ENCODE results near the gene SLC25A42. TPM values are rescaled to one million over a fixed set of nuclear protein-coding genes. Genes with fewer than 3 reads are reported as not detected.

The SLC25A42 gene
- total RNA-seq, 1 donor from 2014 or later = 14.2 TPM

- peaks cover 9% of the 10 kb centered on the region for H3K27me3 Mint-ChIP-seq (ENCODE audit: unreplicated experiment)
- no peak for DNase-seq
- H3K9me3 Mint-ChIP-seq (ENCODE audit: unreplicated experiment) = no peaks in the 10 kb centered on the region
- no peak overlapping the region for H3K27ac Mint-ChIP-seq (ENCODE audit: unreplicated experiment)
- H3K4me1 Mint-ChIP-seq (ENCODE audit: low read depth, unreplicated experiment) = peaks cover 6% of the 10 kb centered on the region
- no peak for TF ChIP-seq CTCF (IDR thresholded peaks at IDR 0.05; ENCODE audit: partially characterized antibody, unreplicated experiment)
- no peaks in the 10 kb centered on the region for H3K36me3 Mint-ChIP-seq (ENCODE audit: unreplicated experiment)
- no peak overlapping the region for H3K4me3 Mint-ChIP-seq (ENCODE audit: unreplicated experiment)
Observed at GRCh38 chr19:19083413-19084178, 19.8 kb downstream of the SLC25A42 start.

- DNase-seq = no peak
- H3K36me3 Mint-ChIP-seq (ENCODE audit: unreplicated experiment) = no peaks in the 10 kb centered on the region
- peaks cover 4% of the 10 kb centered on the region for H3K27me3 Mint-ChIP-seq (ENCODE audit: unreplicated experiment)
- no peak overlapping the region for H3K4me3 Mint-ChIP-seq (ENCODE audit: unreplicated experiment)
- H3K9me3 Mint-ChIP-seq (ENCODE audit: unreplicated experiment) = peaks cover 2% of the 10 kb centered on the region
- peaks cover 1% of the 10 kb centered on the region for H3K4me1 Mint-ChIP-seq (ENCODE audit: low read depth, unreplicated experiment)
- H3K27ac Mint-ChIP-seq (ENCODE audit: unreplicated experiment) = no peak overlapping the region
- TF ChIP-seq CTCF (IDR thresholded peaks at IDR 0.05; ENCODE audit: partially characterized antibody, unreplicated experiment) = no peak
Observed at GRCh38 chr19:19087676-19088075, 23.9 kb downstream of the SLC25A42 start.

GRCh38 chr19:19094513-19094912, 30.7 kb downstream of the SLC25A42 start:
- no peak for DNase-seq
- no peak for TF ChIP-seq CTCF (IDR thresholded peaks at IDR 0.05; ENCODE audit: partially characterized antibody, unreplicated experiment)
- Mint-ChIP-seq H3K4me1 (ENCODE audit: low read depth, unreplicated experiment) (no peaks in the 10 kb centered on the region), H3K27ac (ENCODE audit: unreplicated experiment) (no peak overlapping the region), H3K9me3 (ENCODE audit: unreplicated experiment) (peaks cover 2% of the 10 kb centered on the region), H3K4me3 (ENCODE audit: unreplicated experiment) (no peak overlapping the region), H3K36me3 (ENCODE audit: unreplicated experiment) (no peaks in the 10 kb centered on the region), H3K27me3 (ENCODE audit: unreplicated experiment) (peaks cover 5% of the 10 kb centered on the region)

GRCh38 chr19:19095691-19096090, 31.9 kb downstream of the SLC25A42 start:
- no peak for TF ChIP-seq CTCF (IDR thresholded peaks at IDR 0.05; ENCODE audit: partially characterized antibody, unreplicated experiment)
- H3K36me3 Mint-ChIP-seq (ENCODE audit: unreplicated experiment) = no peaks in the 10 kb centered on the region
- no peaks in the 10 kb centered on the region for H3K9me3 Mint-ChIP-seq (ENCODE audit: unreplicated experiment)
- H3K4me1 Mint-ChIP-seq (ENCODE audit: low read depth, unreplicated experiment) = no peaks in the 10 kb centered on the region
- no peak overlapping the region for H3K27ac Mint-ChIP-seq (ENCODE audit: unreplicated experiment)
- no peak overlapping the region for H3K4me3 Mint-ChIP-seq (ENCODE audit: unreplicated experiment)
- peaks cover 5% of the 10 kb centered on the region for H3K27me3 Mint-ChIP-seq (ENCODE audit: unreplicated experiment)
- no peak for DNase-seq
